ENCODE measurements around the gene CNIH2. TPM values are rescaled to one million over a fixed set of nuclear protein-coding genes. Genes with fewer than 3 reads are reported as not detected.
A peak's percentile ranks its signal among the peaks of the same experiment; 100 is the strongest.

CNIH2 gene
- total and polyA plus RNA-seq, 2 of the 13 experiments (the other 11 are each of a cell fraction or from before 2014, with no cell fraction given), result 0.60 to 0.69 TPM

- TF ChIP-seq GLMP (CRISPR knock-in tag; IDR thresholded peaks at IDR 0.05; ENCODE audit: borderline replicate concordance) (no peak), IKZF4 (CRISPR knock-in tag; IDR thresholded peaks at IDR 0.05; ENCODE audit: borderline replicate concordance, low read depth, not compliant biosample characterization) (no peak), HOXA3 (CRISPR knock-in tag; IDR thresholded peaks at IDR 0.05) (peak; percentile 0; the same call in 1 of the 2 replicates), HNRNPK (IDR thresholded peaks at IDR 0.05; ENCODE audit: low read depth, low read length, poor library complexity, severe bottlenecking) (peak; percentile 43), ZNF30 (CRISPR knock-in tag; IDR thresholded peaks at IDR 0.05) (no peak), GTF3A (CRISPR knock-in tag; conservative IDR thresholded peaks at IDR 0.05) (0 out of 2 replicates have a peak, but pooled peaks have one; percentile 1), ZNF264 (CRISPR knock-in tag; IDR thresholded peaks at IDR 0.05) (0 out of 2 replicates have a peak, but pooled peaks have one; percentile 50), SKI (IDR thresholded peaks at IDR 0.05; ENCODE audit: partially characterized antibody) (no peak), NR0B2 (CRISPR knock-in tag; IDR thresholded peaks at IDR 0.05) (0 out of 2 replicates have a peak, but pooled peaks have one; percentile 26), ATF7 (IDR thresholded peaks at IDR 0.05) (no peak), ATF7 (CRISPR knock-in tag; IDR thresholded peaks at IDR 0.05) (no peak), TBP (CRISPR knock-in tag; IDR thresholded peaks at IDR 0.05) (no peak), ZNF101 (CRISPR knock-in tag; IDR thresholded peaks at IDR 0.05; ENCODE audit: borderline replicate concordance, low read depth) (no peak), SAP130 (CRISPR knock-in tag; IDR thresholded peaks at IDR 0.05; ENCODE audit: low read depth) (peak; percentile 46), ZNF143 (CRISPR knock-in tag; IDR thresholded peaks at IDR 0.05) (no peak), CENPT (CRISPR knock-in tag; IDR thresholded peaks at IDR 0.05; ENCODE audit: low read depth) (no peak), NFE2 (CRISPR knock-in tag; IDR thresholded peaks at IDR 0.05) (no peak), ZSCAN25 (CRISPR knock-in tag; IDR thresholded peaks at IDR 0.05) (no peak), ISX (CRISPR knock-in tag; conservative IDR thresholded peaks at IDR 0.05) (no peak), SP140L (CRISPR knock-in tag; IDR thresholded peaks at IDR 0.05; ENCODE audit: borderline replicate concordance) (0 out of 2 replicates have a peak, but pooled peaks have one; percentile 26), MAF1 (CRISPR knock-in tag; IDR thresholded peaks at IDR 0.05; ENCODE audit: borderline replicate concordance) (no peak)
- TF ChIP-seq, protein P1, sequence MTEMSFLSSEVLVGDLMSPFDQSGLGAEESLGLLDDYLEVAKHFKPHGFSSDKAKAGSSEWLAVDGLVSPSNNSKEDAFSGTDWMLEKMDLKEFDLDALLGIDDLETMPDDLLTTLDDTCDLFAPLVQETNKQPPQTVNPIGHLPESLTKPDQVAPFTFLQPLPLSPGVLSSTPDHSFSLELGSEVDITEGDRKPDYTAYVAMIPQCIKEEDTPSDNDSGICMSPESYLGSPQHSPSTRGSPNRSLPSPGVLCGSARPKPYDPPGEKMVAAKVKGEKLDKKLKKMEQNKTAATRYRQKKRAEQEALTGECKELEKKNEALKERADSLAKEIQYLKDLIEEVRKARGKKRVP (CRISPR knock-in tag; IDR thresholded peaks at IDR 0.05), result 0 out of 4 replicates have a peak, but pooled peaks of 1 of the 2 experiments have one; percentile 4
- TF ChIP-seq, protein P2, sequence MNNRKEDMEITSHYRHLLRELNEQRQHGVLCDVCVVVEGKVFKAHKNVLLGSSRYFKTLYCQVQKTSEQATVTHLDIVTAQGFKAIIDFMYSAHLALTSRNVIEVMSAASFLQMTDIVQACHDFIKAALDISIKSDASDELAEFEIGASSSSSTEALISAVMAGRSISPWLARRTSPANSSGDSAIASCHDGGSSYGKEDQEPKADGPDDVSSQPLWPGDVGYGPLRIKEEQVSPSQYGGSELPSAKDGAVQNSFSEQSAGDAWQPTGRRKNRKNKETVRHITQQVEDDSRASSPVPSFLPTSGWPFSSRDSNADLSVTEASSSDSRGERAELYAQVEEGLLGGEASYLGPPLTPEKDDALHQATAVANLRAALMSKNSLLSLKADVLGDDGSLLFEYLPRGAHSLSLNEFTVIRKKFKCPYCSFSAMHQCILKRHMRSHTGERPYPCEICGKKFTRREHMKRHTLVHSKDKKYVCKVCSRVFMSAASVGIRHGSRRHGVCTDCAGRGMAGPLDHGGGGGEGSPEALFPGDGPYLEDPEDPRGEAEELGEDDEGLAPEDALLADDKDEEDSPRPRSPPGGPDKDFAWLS (CRISPR knock-in tag; IDR thresholded peaks at IDR 0.05; ENCODE audit: borderline replicate concordance), result no peak
Observed at GRCh38 chr11:66312549-66313320, 34.8 kb downstream of the CNIH2 start (continued).

Measured in HepG2 (cell line).